Right lobe of liver (tissue), 6 donors: ENCODE results near the gene IKBKG. TPM values are rescaled to one million over a fixed set of nuclear protein-coding genes. Genes with fewer than 3 reads are reported as not detected.

Experiments
- ATAC-seq, 4 donors: fragments of 200-7000 bp; cut with Tn5 transposase; one replicate each; pipeline ENCODE4 v1.9.1; 2020; ENCODE audit warnings: mild to moderate bottlenecking in 4 of 4, moderate library complexity in 4 of 4
- DNase-seq, 3 donors: peaks; one replicate each; pipeline ENCODE4 v3.0.0-alpha.2; 2020
- H3K27ac ChIP-seq, 3 donors: fragments of 200-600 bp; one replicate each; pipeline ENCODE4 v1.8.0; 2022
- H3K27me3 ChIP-seq, 2 donors: fragments of 200-600 bp; one replicate each; pipeline ENCODE4 v1.8.0; 2022
- H3K36me3 ChIP-seq, 4 donors: fragments of 200-600 bp; sonication (generic) in 1 of 4; one replicate each; pipeline versions ENCODE4 v1.5.1 to v1.8.0; 2017 to 2022; ENCODE audit warnings: control low read depth in 1 of 4
- H3K4me1 ChIP-seq, 4 donors: fragments of 200-600 bp; sonication (generic) in 1 of 4; one replicate each; pipeline versions ENCODE4 v1.5.1 to v1.8.0; 2017 to 2022; ENCODE audit warnings: control low read depth in 1 of 4
- H3K4me3 ChIP-seq, 3 donors: fragments of 200-600 bp; one replicate each; pipeline ENCODE4 v1.8.0; 2022
- H3K9me3 ChIP-seq, 4 donors: fragments of 200-600 bp; sonication (generic) in 1 of 4; one replicate each; pipeline versions ENCODE4 v1.5.1 to v1.8.0; 2017 to 2022; ENCODE audit warnings: control low read depth in 1 of 4
- CTCF ChIP-seq, 4 donors: fragments of 200-600 bp in 3 of 4; fragments of 450-650 bp in 1 of 4; IDR thresholded peaks; one replicate each; pipeline versions ENCODE4 v1.5.1 to v1.8.0; 2016 to 2022; ENCODE audit warnings: antibody characterized with exemption in 4 of 4, mild to moderate bottlenecking in 2 of 4
- POLR2A ChIP-seq: fragments of 450-650 bp; IDR thresholded peaks from one replicate; pipeline ENCODE4 v1.6.1; 2017; ENCODE audit warnings: antibody characterized with exemption, mild to moderate bottlenecking
- WGBS: methylation state at CpG from one replicate; pipeline ENCODE4 v1.1.6; 2018; ENCODE audit warnings: low coverage, low lambda C conversion rate; ENCODE audit not compliant: insufficient coverage; ENCODE audit errors: missing lambda C conversion rate; 5-methylcytosine and 5-hydroxymethylcytosine counted together
- intact Hi-C, 2 donors: fragments of 100-400 bp; cut with DNase I; formaldehyde crosslinking; loops; one replicate each; pipeline versions ENCODE4 v1.11.2 to v1.14.1; 2022
- total RNA-seq, 6 experiments: library from RNA; depleted of rRNA in 2 of 6; stranded (reverse); fragments of >200 nt in 2 of 6; fragmentation: NEBNext Ultra II Directional in 3 of 6; extraction: Animal tissue kit (Norgen Biotek cat#: 25700) in 3 of 6; gene quantifications; one replicate each; pipeline versions ENCODE4 v1.1.0 to v1.2.4, GENCODE V29; 2016 to 2023
- donor health status: DM: no; HTN: yes; CAD: no.
- donor health status: DM: no; HTN: no; CAD: no.
- donor health status: DM: no; HTN: no; CAD: no.
- donor health status: DM: no; HTN: yes; CAD: no.
- donor health status: DM: no; HTN: yes; CAD: no.

Gene IKBKG
- total RNA-seq, 6 experiments from 2014 or later = 32.8 to 83.3 (median 46.5) TPM

GRCh38 chrX:154509455-154509854 lies 38.0 kb upstream of the IKBKG start:
- Histone ChIP-seq H3K36me3 (peaks cover 0 to 7% (median 0%) of the 10 kb centered on the region in 4 donors), H3K4me3 (no peak overlapping the region), H3K4me1 (peaks cover 0 to 9% (median under 1%) of the 10 kb centered on the region in 4 donors), H3K27ac (no peak overlapping the region), H3K9me3 (no peaks in the 10 kb centered on the region), H3K27me3 (no peaks in the 10 kb centered on the region)
- 79% methylated on average over 4 of the region's 5 CpGs for WGBS
- no peak for TF ChIP-seq POLR2A
- no peak for TF ChIP-seq CTCF (IDR thresholded peaks at IDR 0.05)
- DNase-seq (no peak), ATAC-seq (no peak)
- intact Hi-C loops = no loop called here

- H3K9me3 ChIP-seq = no peaks in the 10 kb centered on the region
- peaks cover 0 to 12% (median 3%) of the 10 kb centered on the region in 4 donors for H3K4me1 ChIP-seq
- no peak for TF ChIP-seq POLR2A
- TF ChIP-seq CTCF (IDR thresholded peaks at IDR 0.05) = no peak
- ATAC-seq (no peak), DNase-seq (no peak)
- H3K36me3 ChIP-seq = peaks cover 0 to 5% (median 0%) of the 10 kb centered on the region in 4 donors
- no peak overlapping the region for H3K27ac ChIP-seq
- H3K27me3 ChIP-seq = no peaks in the 10 kb centered on the region
- WGBS = 69% methylated on average over 5 of the region's 12 CpGs
- intact Hi-C loops = no loop called here
- no peak overlapping the region for H3K4me3 ChIP-seq
Measured at GRCh38 chrX:154511761-154512160, 35.7 kb upstream of the IKBKG start.

- Histone ChIP-seq H3K4me1 (peaks cover 0 to 12% (median 3%) of the 10 kb centered on the region in 4 donors), H3K36me3 (no peaks in the 10 kb centered on the region), H3K4me3 (no peak overlapping the region), H3K27ac (no peak overlapping the region), H3K9me3 (no peaks in the 10 kb centered on the region), H3K27me3 (no peaks in the 10 kb centered on the region)
- ATAC-seq = no peak
- intact Hi-C loops = no loop called here
- 88% methylated on average over 8 of the region's 16 CpGs for WGBS
- no peak for DNase-seq
- TF ChIP-seq CTCF (IDR thresholded peaks at IDR 0.05) (no peak), POLR2A (no peak)
Measured at GRCh38 chrX:154512879-154513553, 34.4 kb upstream of the IKBKG start.

GRCh38 chrX:154513716-154514115 lies 33.7 kb upstream of the IKBKG start:
- Histone ChIP-seq H3K27ac (no peak overlapping the region), H3K9me3 (no peaks in the 10 kb centered on the region), H3K4me1 (peaks cover 0 to 12% (median 3%) of the 10 kb centered on the region in 4 donors), H3K36me3 (no peaks in the 10 kb centered on the region), H3K27me3 (no peaks in the 10 kb centered on the region), H3K4me3 (no peak overlapping the region)
- 53% methylated on average over 2 of the region's 2 CpGs for WGBS
- TF ChIP-seq CTCF (IDR thresholded peaks at IDR 0.05) (no peak), POLR2A (no peak)
- ATAC-seq = no peak
- intact Hi-C loops = no loop called here
- DNase-seq = no peak
